COLO668 (cell line): ENCODE results near the gene EVC.

ENCODE experiments used
- DNase-seq: peaks from one replicate; lab custom pipeline; 2025; ENCODE audit not compliant: unreplicated experiment; lab: John Stamatoyannopoulos, UW

The EVC gene

DNA sequence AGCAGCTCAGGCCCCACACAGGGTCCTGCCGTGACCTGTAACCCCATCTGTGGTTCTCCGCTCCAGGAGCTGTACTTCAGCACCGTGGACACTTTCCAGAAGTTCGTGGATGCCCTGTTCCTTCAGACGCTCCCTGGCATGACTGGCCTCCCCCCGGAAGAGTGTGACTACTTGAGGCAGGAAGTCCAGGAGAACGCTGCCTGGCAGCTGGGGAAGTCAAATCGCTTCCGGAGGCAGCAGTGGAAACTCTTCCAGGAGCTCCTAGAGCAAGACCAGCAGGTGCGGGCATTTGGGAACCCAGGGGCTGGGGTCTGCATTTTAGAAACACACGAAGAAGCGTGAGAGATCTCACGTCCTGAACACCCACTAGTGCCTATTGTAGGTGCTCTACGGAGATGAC is 72.5 kb downstream of the EVC start:
- no peak for DNase-seq

DNA sequence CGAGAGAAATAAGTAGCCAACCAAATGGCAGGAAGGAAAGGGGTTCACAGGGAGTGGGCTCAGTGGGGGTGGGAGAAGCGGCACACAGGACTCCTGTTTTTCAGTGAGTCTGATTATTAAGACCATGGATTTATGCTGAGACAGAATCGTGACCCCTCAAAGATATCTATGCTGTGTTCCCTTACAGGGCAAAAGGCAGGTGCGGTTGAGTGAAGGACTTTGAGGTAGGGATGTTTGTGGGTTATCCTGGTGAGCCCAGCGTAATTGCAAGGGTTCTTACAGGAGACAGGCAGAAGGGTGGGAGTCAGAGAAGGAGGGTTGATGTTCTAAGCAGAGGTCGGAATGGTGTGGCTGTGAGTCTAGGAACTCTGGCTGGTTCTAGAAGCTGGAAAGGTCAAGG is 73.0 kb downstream of the EVC start:
- DNase-seq = no peak

DNA sequence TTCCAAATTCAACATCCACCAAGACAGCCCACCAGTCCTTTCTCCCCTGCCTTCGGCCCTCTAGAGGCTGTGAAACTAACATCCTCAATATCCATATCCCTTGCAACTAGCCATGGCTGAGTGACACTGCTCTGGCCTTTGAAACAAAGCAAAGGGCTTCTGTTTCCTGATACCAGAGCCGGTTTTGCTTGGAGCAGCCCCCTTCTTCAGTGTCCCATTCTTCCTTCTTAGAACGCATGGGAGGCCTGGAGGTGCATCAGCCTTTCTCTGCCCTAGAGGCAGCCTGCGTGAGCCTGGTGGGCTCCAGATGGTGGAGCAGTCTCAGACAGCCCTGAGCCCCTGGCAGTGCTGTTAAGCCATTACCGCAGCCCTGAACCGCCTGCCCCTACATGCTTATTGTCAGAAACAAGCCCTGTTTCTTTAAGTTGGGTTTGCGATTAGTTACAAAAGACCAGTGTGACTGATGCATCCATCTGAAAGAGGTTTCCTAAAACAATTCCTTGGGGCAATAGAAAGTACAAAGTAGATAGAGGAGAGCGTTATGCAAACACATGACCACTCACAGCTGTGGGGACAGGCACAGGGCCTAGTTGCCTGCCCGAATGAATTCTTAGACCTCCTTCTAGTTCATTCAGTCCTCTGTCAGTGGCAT is 74.1 kb downstream of the EVC start:
- no peak for DNase-seq

DNA sequence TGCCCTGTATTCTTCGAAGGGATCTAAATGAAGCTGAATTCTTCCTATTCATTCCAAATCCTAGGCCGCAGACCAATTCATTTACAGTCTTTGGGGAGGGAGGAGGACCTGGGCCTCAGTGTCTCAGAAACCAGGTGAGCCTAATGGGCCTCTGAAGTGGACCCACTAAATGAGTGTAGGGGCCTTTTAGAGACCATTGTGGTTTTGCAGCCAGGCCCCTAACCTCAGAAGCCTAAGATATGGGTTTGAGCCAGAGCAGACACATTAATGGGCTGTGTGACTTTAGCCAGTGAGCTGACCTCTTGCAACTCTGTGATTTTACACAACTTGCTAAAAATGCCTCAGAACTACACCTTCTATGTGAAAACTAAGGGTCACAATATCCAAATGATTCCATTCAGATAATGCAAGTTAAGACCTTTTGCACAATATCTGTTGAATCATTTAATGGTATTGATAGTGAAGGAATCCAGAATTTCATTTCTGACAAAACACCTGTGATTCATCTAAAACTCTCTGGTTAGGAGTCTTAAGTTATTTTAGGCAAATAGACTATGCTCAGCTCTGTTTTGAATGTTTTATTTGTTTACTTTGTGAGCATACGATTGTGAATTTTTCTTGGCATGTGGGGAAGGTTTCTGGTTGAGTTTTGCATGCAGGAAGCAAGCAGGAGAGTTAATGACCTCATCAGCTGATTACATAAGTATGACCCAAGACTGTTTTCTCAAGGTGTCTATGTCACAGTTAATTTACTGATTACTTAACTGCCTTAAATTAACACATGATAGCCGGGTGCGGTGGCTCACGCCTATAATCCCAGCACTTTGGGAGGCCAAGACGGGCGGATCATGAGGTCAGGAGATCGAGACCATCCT is 75.0 kb downstream of the EVC start:
- no peak for DNase-seq

DNA sequence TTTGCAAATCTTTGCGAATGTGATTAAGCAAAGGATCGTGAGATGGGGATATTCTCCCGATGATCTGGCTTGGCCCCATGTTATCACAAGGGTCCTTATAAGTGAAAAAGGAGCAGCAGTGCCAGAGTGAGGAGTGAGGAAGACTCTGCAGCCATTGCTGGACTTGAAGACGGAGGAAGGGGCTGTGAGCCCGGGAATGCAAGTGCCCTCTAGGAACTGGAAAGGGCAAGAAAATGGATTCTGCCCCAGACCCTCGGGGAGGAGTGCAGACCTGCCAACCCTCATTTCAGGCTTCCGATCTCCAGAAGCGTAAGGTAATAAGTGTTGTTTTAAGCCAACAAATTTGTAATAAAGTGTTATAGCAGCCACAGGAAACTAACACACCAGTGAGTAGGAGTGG is 76.3 kb downstream of the EVC start:
- DNase-seq = no peak

DNA sequence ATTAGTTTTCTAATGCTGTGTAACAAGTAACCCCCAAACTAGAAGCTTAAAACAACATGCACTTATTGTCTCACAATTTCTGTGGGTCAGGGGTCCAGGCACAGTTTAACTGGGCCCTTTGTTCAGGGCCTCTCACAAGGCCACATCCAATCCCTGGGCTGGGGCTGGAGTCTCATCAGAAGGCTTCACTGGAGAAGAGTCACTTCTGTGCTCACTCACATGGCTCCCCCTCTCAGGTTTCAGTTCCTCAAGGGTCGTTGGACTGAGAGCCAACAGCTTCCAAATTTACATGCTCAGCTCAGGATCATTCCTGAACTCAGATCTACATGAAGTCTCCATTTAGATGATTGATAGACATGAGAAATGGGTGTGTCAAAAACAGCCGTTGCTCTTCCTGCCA is 77.1 kb downstream of the EVC start:
- no peak for DNase-seq

DNA sequence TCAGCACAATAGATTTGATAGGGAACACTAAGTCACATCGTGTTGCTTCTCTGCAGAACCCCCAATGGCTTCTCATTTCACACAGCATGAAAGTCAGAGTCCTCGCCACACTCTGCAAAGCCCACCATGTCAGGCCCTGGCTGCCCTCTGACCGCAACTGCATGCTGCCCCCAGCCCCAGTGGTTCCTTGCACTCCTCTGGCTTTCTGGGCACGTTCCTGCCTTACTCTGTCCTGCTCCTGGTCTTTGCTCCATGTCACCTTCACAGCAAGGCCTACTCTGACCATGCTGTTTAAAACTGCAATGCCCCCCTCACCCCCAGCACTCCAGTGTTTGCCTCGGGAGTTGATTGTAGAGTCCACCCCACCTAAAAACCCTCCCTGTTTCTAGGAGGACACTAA is 78.1 kb downstream of the EVC start:
- DNase-seq = no peak

DNA sequence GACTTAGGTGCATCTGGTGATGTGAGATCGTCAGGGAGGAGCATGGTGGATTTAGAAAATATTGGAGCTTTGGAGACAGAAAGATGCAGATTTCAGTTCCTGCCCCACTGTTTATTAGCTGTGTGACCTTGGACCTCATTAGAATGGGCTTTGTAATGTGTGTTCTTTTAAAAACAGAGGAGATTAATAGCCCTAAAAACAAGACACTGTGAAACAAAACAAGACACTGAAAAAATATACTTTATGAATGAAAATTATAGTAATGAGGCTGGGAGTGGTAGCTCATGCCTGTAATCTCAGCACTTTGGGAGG is 79.5 kb downstream of the EVC start:
- no peak for DNase-seq

DNA sequence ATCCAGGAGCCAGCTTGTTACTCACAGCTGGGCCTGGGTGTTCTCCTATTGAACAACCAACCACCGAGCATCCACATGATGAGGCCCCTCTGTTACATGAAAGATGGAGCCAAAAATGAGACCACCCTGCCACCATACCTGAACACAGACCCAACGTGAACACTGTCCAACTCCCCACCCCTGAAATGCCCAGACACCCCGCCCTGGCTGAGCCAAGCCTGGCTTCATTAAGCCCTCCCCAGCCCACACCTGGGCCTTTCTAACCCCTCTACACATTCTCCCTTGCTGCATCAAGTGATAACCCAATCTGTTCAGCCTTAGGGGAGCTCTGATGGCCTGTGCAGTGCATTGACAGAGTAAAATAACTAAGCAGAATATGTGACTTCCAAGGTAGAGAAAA is 80.7 kb downstream of the EVC start:
- DNase-seq = no peak

DNA sequence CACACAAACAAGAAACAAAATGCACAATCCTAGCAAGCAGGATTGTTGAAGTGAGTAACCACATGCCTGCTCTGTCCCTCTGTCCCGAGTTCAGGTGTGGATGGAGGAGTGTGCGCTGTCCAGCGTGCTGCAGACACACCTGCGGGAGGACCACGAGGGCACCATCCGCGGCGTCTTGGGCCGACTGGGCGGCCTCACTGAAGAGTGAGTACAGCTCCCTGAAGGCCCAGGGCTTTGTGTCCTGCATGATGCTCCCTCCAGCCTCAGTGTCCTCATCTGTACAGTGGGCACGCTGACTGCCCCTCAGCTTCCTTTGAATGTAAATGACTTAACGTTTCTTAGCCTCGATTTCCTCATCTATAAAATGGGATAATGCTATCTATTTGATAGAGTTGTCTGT is 82.5 kb downstream of the EVC start:
- no peak for DNase-seq

DNA sequence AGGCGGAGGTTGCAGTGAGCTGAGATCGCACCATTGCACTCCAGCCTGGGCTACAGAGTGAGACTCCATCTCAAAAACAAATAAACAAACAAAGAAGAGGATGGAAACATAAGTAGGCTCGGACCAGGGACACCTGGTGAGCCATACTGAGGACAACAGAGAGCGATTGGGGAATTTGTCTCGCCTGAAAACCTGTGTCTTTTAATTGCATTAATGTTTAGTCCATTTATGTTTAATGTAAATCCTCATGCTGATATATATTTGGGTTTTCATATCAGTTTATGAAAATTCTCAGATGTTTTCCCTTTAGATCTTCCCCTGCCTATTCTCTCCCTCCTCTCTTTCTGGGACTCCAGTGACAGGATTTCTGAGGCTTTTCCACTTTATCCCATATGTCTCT is 84.6 kb downstream of the EVC start:
- DNase-seq = no peak

DNA sequence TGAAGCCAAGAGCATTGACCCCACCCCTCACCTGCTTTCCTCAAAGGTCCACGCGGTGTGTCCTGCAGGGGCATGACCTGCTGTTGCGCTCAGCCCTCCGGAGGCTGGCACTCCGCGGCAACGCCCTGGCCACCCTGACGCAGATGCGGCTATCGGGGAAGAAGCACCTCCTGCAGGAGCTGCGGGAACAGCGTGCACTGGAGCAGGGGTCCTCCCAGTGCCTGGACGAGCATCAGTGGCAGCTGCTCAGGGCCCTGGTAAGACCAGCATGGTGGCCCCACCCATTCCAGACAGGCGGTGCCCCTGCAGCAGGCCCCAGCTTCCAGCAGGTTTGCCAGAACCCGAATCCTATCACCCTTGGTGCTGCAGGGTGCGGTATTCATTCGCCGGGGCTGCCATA is 86.0 kb downstream of the EVC start:
- DNase-seq = no peak

DNA sequence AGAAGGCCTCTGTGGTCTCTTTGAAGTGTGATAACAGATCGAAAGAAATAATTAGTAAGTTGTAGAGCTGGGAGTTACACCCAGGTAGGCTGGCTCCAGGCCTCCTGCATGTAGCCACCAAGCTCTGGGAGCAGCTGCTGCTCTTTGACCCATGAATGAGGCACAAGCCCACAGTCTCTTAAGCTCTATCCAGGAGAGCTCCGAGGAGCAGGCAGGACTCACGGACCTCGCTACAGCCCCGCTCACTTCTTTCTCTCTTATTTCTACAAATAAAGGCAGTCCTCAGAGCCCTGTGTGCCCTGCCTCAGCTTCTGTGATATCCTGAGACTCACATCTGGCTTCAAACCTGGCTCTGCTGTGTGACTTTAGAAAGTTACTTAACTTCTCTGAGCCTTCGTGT is 86.9 kb downstream of the EVC start:
- no peak for DNase-seq

DNA sequence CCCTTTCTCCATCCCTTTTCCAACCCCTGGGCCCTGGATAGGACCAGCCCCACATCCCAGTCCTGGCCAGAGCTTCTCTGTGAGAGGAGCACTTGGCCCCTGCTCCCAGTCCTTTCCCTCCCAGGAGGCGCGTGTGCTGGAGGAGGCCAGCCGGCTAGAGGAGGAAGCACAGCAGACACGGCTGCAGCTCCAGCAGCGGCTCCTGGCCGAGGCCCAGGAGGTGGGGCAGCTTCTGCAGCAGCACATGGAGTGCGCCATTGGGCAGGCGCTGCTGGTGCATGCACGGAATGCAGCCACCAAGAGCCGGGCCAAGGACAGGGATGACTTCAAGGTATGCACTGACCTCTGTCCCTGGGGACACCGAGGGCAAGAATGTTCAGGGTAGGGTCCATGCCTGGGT is 87.5 kb downstream of the EVC start:
- DNase-seq = no peak

DNA sequence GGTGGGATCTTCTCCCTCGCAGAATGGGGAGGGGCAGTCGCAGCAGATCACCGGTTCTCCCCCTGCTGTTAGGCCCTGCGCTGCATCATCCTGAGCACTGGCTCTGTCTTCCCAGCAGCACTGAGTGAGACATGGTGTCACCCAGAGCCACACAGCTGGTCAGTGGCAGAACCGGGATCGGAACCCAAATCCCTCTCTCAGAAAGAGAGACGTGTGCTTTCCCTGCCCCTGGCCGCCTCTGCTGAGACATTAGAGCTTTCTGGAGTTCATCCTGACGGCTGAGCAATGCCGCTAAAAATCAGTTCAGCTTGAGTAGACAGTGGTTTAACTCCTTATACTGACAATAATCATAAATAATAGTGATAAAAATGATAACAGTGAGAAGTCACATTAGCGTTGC is 87.9 kb downstream of the EVC start:
- DNase-seq = no peak

DNA sequence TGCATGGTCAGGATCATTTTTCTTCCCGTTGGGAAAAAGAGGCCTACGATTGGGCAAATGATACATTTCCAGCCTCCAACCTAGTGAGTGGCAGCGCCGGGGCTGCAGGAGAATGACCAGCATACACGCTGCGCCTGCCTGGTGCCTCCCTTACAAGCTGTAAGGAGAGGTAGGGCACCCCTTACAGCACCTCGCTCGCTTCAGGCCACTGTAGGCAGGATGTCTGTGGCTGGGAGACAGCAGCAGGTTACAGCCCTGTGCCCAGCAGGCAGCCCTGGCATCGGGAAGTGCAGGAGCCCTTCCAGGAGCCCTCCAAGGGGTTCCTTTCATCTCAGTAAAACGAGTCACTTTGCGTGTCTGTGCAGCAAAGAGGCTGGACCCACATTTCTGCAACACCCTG is 88.4 kb downstream of the EVC start:
- DNase-seq = no peak

DNA sequence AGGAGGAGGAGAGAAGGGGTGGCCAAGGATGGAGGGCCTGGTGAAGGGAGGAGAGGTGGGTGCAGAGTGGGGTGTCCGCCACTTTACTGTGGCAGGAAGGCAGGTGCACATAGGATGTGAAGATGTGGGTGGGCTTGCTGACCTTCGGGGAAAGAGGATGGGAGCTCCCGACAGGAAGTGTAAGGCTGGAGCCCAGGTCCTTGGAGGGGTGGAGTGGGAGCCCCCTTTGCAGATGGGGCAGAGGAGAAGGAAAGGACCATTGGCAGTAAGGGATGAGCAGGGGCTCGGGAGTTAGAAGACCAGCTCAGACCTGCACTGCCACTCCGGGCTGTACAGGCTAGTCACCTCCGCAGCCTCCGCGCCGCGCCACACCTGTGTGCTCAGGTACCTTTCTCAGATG is 89.5 kb downstream of the EVC start:
- DNase-seq = no peak

DNA sequence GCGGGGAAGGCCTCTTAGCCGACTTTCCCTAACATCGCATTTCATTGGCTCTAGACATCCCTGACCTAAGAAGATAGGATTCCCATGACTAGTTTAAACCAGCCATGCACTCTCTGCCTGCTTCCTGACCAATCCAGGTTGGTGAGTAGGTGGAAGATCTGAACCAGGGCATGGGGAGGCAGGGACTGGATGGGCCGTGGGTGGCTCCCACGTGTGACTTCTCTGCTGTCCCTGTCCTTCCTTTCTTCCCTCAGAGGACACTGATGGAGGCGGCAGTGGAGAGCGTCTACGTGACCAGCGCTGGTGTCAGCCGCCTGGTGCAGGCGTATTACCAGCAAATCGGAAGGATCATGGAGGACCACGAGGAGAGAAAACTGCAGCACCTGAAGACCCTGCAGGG is 90.7 kb downstream of the EVC start:
- no peak for DNase-seq

DNA sequence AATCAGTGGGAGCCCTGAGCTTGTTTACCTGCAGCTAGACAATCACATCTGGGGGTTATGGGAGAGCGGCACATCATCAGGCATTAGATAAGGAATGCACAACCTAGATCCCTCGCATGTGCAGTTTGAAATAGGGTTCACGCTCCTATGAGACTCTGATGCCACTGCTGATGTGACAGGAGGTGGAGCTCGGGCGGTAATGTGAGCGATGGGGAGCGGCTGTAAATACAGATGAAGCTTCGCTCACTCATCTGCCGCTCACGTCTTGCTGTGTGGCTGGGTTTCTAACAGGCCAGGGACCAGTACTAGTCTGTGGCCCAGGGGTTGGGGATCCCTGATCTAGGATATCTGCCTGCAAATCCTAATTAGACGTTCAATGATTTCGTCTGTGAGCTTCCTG is 91.6 kb downstream of the EVC start:
- no peak for DNase-seq

DNA sequence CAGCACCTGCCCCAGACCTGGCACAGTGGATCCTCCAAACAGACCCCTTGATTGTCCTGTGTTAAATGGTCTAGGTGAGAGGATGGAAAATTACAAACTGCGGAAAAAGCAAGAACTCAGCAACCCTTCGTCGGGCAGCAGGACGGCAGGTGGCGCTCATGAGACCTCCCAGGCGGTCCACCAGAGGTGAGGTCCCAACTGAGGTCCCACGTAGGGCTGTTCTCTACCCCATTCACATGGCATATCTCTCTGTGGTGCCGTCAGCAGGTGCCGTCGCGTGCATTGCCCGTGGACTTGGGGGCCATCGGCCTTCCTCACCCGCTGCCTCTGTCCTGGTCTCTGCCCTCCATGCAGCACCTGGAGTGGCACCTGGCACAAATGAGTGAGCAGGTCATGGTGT is 93.7 kb downstream of the EVC start:
- DNase-seq = no peak

DNA sequence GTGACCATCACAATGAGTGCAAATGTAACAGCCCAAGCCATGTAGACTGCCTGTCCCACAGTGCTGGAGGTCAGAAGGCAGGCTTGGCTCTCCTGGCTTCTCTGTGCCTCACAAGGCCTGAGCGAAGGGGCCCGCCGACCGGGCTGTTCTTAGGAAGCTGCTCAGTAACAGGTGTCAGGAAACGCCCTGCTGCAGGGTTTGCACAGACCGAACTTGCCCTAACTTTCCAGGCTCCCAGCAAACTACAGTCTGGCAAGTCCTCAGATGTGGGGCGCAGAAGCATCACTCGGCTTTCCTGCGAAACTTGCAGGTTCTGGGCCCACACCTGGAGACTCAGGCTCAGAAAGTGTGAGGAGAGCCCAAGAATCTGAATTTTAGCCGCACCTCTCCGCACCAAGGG is 94.3 kb downstream of the EVC start:
- DNase-seq = no peak

DNA sequence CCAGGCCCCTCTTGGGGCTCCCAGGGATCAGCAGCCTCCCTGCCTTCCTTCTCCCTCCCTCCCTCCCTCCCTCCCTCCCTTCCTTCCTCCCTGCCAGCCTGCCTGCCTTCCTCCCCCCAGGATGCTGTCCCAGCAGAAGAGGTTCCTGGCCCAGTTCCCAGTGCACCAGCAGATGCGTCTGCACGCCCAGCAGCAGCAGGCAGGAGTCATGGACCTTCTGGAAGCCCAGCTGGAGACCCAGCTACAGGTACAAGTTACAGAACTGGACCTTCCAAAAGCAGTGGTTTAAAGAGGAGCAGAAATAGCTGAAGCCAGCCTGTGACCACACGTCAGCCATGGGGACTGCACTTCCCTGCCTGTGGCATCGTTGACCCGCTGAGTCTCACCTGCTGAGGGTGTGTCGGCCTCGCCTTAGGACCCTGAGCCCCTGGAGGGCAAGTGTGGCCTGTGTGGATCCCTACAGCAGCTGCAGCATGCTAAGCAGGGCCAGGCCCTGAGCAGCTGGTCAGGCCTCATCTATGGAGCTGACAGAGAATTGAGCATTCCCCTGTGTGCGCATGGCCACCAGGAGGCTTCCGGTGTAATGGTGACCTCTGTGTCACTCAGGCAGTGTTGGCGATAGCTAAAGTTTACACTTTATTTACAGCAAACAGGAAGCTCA is 97.2 kb downstream of the EVC start:
- peak; percentile 13 for DNase-seq
